GM18511 (cell line): ENCODE data around the gene MCOLN3.

ENCODE experiments used
- ATAC-seq: cut with Tn5 transposase; IDR thresholded peaks from one replicate; pipeline ENCODE4 v1.9.1; 2021; ENCODE audit warnings: mild to moderate bottlenecking, moderate library complexity; ENCODE audit not compliant: unreplicated experiment

MCOLN3 gene, protein sequence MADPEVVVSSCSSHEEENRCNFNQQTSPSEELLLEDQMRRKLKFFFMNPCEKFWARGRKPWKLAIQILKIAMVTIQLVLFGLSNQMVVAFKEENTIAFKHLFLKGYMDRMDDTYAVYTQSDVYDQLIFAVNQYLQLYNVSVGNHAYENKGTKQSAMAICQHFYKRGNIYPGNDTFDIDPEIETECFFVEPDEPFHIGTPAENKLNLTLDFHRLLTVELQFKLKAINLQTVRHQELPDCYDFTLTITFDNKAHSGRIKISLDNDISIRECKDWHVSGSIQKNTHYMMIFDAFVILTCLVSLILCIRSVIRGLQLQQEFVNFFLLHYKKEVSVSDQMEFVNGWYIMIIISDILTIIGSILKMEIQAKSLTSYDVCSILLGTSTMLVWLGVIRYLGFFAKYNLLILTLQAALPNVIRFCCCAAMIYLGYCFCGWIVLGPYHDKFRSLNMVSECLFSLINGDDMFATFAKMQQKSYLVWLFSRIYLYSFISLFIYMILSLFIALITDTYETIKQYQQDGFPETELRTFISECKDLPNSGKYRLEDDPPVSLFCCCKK

DNA sequence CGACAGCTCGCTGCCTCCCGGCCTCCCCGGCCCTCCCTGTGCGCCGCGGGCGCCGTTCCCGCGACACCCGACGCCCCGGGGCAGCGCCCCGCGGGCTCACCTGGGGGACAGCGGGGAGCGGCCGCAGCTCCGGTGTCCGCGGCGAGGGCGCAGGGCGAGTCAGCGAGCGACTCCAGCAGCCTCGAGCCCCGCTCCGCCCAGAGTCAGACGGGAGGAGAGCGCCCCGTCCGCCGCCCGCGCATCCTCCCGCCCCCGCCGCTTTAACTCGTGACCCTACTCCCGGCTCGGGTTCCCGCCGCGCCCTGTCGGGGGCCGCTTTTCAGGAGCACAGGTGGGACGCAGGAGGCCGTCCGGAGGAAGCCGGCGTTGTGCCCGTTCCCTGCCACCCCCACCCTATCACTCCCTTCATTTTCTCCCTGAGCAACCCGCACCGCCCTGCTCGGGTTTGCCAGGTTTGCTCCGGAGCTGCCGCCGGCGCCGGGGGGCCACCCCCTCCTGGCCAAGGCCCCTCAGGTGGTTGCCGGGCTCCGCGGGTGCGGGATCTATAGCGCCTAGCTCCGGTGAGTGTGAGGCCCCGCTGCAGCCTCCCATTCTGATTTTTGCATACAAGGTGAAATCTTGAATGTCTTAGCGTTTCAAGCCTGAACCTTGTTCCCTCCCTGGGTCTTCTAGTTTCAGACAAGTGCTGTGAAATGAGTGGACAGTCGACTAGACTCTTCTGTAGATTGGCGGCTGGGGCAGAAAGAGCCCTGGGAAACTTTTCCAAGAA is at the start of gene MCOLN3:
TSS of gene MCOLN3 (minus strand) at position 205 of the 769 bp plus-strand sequence. CDS start 3,140 bp downstream, outside the sequence.
- ATAC-seq = peak; percentile 79

- no peak for ATAC-seq
Observed at GRCh38 chr1:85093644-85094043, 45.3 kb upstream of the MCOLN3 start.

DNA sequence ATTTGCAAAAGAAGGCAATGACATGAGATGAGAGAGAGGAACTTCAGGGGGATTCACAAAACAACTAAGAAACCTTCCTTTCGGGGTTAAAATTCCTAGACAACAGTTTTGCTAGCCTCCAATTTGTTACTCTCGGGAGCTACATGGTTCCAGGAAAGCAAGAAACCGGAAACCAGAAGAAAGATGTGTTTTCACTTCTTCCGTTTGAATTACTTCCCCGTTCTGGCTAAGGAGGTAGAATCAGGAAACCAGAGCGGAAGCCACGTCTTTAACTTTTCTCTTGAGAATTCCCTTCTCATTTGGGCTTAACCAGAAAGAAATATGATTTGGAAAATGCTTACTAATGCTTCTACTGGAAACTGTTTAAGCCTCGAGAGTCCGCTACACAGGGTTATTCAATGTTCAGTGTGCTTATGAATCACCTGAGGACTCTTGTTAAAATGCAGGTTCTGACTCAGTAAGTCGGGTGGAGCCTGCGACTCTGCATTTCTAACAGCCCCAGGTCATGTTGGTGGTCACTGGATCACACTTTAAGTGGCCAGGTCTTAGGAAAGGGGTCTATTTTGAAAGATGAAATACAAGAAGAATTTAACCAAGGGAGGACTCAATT is 43.5 kb upstream of the MCOLN3 start:
- peak; percentile 40 for ATAC-seq

DNA sequence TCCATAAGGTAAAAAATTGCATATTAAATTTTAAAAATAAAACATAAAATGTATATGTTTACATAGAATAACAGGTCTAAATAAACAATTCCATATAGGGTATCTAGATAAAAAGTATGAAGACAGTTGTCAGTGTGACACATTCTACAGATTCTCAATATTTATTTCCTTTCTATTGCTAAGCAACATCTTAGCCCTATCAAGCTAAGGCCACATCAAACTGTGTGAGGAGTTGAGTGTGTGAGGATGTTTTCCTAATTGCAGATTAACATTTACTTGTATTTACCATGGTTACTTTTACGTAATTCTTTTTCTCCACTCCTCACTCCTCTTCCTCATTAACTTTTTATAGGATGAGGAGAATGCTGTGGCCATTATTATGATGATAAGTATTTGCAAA is 41.9 kb upstream of the MCOLN3 start:
- no peak for ATAC-seq

- no peak for ATAC-seq
Observed at GRCh38 chr1:85089203-85089602, 40.9 kb upstream of the MCOLN3 start.

DNA sequence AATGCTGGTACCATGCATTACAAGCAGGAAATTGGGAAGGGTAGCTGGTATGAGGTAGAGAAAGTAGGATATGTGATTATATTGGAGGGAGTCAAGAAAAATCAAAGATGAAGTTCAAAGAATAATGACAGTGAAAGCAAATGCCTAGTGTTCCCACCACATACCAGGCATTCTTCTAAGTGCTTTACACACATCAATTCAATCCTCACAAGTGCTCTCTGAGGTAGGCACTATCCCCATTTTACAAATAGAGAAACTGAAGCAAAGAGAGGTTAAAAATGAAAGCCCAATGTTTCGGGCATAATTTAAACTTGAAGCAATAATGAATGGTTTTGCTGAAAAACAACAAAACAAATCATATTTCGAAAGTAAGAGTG is 40.1 kb upstream of the MCOLN3 start:
- ATAC-seq = no peak

- no peak for ATAC-seq
Observed at GRCh38 chr1:85087659-85088407, 39.5 kb upstream of the MCOLN3 start.

DNA sequence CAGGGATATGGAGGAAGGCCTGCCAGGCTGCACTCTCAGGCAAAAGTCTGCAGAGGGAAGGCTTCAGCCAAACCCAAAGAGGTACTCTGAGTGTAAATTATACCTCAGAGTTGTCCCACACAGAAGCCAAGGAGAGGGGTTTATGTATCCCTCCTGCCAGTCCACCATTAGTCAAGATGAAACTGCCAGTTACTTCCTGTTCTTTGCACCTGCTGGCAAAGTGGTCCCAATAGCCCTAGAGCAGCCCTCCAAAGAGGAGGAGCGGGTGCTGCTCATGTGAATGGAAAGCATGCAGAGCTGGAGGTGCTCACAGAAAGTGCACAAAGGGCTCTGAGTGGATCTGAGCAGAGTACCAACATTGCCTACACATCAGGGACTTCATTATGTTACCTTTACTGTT is 37.1 kb upstream of the MCOLN3 start:
- no peak for ATAC-seq

- no peak for ATAC-seq
Observed at GRCh38 chr1:85078903-85079302, 30.6 kb upstream of the MCOLN3 start.

GRCh38 chr1:85074365-85074964 is 26.2 kb upstream of the MCOLN3 start:
- ATAC-seq = no peak

DNA sequence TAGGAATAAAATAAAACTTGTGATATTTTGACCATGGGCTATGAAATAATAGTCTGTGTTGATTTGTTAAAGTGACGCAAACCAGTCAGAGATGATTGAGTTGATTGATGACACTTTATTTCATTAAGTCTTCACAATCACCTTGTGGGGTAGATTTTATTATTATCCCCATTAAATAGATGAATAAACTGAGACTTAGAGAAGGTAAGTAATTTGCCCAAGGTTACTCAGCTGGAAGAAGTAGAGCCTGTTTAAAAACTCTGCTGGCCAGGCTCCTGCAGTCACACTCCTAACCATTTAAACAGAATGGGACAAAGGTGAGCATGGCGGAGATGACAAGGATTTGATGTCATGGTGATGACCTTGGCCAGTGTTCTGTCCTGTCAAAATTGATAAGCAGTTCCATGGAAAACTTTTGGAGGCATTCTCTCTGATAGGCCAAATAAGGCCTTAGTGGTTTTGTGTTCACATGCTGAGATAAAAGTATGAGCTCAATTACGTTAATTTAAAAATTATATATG is 22.7 kb upstream of the MCOLN3 start:
- no peak for ATAC-seq

DNA sequence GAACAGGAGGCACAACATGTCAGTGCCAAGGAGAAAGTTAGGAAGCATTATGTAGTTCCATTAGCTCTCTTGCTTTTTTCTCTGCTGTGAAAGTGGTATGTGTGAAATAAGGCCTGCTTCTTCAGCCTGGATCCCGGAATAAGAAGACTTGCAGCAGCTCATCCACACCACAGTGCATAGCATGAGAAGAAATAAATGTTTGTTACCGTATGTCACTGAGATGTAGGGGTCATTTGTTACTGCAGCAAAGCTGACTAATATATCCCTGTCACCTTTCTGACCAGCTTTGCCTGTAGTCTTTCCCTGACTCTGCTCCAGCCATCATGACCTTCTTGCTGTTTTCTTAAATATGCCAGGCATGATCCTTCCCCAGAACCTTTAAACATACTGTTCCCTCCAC is 20.5 kb upstream of the MCOLN3 start:
- no peak for ATAC-seq

DNA sequence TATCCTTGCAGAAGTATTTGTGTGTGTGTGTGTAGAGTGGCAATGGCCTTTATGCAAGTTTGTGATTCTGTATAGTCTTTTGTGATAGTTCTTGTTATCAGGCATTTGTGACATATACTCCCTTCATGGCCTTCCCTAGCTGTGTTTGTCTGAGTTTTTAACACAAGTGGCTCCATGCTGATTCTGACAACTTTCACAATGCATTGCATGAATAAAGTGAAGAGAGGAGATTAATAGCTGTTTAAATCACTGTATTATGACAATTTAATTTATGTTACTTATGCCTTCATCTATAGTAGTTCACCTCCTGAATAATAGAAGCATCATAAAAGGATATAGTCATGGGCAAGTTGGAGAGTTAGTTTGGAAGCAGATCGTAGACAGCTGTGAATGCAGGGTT is 17.2 kb upstream of the MCOLN3 start:
- no peak for ATAC-seq

DNA sequence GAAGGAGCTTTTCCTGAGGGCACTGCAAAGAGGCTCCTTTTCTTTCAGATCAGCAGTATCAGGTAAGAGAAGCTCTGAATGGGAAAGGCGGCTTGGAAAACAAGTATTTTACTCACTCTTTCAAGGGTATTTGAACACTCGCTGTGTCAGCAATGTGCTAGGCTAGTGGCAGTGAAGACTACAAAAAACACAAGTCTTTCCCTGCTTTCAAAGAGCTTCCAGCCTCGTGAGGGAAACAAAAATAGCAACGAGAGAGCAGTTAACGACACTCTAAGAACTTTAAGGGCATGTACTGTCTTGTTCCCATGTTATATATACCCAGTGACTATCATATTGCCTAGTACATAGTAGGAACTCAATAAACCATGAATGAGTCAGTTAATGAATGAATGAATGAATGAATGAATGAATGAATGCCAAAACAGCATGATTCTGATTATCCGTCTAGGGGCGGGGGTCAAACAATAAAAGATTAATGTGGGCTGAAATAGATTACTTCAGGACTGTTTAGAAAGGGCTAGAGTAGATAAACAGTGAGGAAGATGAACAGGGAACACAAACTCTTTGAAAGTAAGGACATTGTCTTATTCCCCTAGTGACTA is 14.2 kb upstream of the MCOLN3 start:
- peak; percentile 5 for ATAC-seq

- peak; percentile 100 for ATAC-seq
Observed at GRCh38 chr1:85061711-85062424, 13.6 kb upstream of the MCOLN3 start.

- no peak for ATAC-seq
Observed at GRCh38 chr1:85060038-85060437, 11.7 kb upstream of the MCOLN3 start.

DNA sequence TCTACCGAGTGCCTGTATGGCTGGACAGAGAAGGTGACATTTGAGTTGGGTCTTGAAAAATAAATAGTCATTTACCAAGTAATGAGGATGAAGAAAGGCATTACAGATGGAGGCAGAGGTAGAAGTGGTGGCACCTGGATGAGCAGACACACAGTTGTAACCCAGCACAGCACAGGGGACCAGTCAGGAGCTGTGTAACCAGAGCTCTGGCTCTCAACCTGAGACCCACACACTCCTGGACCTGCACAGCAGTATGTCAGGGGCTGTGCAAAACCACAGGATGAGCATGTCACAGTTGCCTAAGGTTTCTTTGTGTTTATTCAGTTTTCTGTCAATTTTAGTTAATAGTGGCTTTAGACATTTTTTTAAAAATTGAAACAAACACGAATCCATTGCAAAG is 11.3 kb upstream of the MCOLN3 start:
- no peak for ATAC-seq

- ATAC-seq = no peak
Observed at GRCh38 chr1:85058786-85059185, 10.5 kb upstream of the MCOLN3 start.

DNA sequence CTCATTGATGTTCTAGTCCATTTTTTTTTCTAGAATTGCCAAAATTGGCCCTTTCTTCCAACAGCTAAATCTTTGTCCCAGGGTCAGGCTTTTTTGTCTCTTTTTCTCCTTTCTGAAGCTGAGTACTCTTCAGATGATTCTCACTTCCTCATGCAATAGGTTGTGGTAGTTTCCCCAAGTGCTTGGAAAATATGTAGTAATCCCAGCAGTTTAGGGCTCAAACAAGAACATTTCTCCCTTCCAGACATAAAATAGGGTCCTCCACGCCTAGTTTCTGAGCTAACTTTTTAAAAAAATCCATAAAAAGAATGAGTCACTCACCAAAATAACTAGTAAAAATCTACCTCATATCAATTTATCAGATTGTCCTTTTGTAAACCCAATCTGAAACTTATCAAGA is 10.0 kb upstream of the MCOLN3 start:
- no peak for ATAC-seq
